ENCODE data around the gene CNTN2.

CNTN2 gene, protein sequence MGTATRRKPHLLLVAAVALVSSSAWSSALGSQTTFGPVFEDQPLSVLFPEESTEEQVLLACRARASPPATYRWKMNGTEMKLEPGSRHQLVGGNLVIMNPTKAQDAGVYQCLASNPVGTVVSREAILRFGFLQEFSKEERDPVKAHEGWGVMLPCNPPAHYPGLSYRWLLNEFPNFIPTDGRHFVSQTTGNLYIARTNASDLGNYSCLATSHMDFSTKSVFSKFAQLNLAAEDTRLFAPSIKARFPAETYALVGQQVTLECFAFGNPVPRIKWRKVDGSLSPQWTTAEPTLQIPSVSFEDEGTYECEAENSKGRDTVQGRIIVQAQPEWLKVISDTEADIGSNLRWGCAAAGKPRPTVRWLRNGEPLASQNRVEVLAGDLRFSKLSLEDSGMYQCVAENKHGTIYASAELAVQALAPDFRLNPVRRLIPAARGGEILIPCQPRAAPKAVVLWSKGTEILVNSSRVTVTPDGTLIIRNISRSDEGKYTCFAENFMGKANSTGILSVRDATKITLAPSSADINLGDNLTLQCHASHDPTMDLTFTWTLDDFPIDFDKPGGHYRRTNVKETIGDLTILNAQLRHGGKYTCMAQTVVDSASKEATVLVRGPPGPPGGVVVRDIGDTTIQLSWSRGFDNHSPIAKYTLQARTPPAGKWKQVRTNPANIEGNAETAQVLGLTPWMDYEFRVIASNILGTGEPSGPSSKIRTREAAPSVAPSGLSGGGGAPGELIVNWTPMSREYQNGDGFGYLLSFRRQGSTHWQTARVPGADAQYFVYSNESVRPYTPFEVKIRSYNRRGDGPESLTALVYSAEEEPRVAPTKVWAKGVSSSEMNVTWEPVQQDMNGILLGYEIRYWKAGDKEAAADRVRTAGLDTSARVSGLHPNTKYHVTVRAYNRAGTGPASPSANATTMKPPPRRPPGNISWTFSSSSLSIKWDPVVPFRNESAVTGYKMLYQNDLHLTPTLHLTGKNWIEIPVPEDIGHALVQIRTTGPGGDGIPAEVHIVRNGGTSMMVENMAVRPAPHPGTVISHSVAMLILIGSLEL

DNA sequence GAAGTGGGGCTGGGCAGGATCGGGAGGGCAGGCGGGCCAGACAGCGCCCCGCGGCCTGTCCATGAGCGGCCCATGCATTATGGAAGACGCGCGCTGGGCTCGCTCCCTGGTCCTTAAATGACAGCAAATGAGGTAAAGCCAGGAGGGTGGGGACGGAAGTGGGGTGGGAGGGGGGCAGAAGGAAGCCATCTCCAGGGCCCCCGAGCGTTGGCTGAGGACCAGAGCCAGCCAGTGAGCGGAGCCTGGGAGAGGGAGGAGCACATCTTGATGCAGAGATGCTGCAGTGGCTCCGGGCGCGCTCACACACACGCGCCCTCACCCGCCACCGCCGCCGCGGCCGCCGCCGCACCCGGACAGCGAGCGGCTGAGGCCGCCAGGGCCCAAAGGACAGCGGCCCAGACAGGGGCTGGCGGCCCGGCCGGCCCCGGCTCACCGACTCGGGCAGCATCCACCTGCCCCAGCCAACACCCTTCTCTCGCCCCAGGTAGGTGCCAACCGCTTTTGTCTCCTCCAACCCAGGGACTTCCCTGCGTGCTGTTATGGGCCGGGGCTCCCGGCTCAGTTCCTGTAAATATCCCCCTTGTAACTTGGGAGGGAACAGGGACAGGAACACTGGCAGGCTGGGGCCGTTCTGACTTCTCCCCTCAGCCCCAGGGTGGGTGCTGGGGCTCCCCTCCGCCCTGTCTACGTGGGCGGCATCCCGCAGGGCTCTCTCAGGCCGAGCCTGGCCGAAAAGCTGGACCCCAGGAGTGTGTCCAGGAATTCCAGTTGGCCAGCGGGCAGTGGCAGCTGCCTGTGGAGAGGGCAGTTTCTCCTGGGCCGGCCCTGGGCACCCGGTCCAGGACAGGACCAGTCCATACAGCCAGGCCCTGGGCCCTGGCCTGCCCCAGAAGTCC is at the start of gene CNTN2:
Gene CNTN2, plus strand, starts transcription at position 302 of the 896 bp plus-strand sequence. CDS start 9,974 bp downstream, outside the sequence.
- H2AFZ ChIP-seq (ENCODE audit: low read depth, low read length): peak within 1 kb of the TSS; percentile 51
- H3K4me3 ChIP-seq (ENCODE audit: low read length): peak within 1 kb of the TSS; percentile 41
- no peaks in the 10 kb centered on the region for H3K36me3 ChIP-seq (ENCODE audit: insufficient read depth, low read length)
- H3K9me3 ChIP-seq (ENCODE audit: low read length): no peaks in the 10 kb centered on the region
- peaks cover 6% of the 10 kb centered on the region for H3K4me1 ChIP-seq (ENCODE audit: insufficient read depth, low read length)
- H3K27me3 ChIP-seq (ENCODE audit: insufficient read depth, low read length): peaks cover 73% of the 10 kb centered on the region

GRCh38 chr1:204994086-204994862 is 48.7 kb upstream of the CNTN2 start:
- Histone ChIP-seq H2AFZ (ENCODE audit: low read depth, low read length) (no peak overlapping the region), H3K9me3 (ENCODE audit: low read length) (no peaks in the 10 kb centered on the region), H3K36me3 (ENCODE audit: insufficient read depth, low read length) (no peaks in the 10 kb centered on the region), H3K4me3 (ENCODE audit: low read length) (no peak overlapping the region), H3K27me3 (ENCODE audit: insufficient read depth, low read length) (peaks cover 4% of the 10 kb centered on the region), H3K4me1 (ENCODE audit: insufficient read depth, low read length) (peaks cover 16% of the 10 kb centered on the region)

- H3K4me1 ChIP-seq (ENCODE audit: insufficient read depth, low read length): no peaks in the 10 kb centered on the region
- H2AFZ ChIP-seq (ENCODE audit: low read depth, low read length): no peak overlapping the region
- H3K4me3 ChIP-seq (ENCODE audit: low read length): no peak overlapping the region
- no peaks in the 10 kb centered on the region for H3K36me3 ChIP-seq (ENCODE audit: insufficient read depth, low read length)
- no peaks in the 10 kb centered on the region for H3K9me3 ChIP-seq (ENCODE audit: low read length)
- peaks cover 13% of the 10 kb centered on the region for H3K27me3 ChIP-seq (ENCODE audit: insufficient read depth, low read length)
Observed at GRCh38 chr1:204996981-204997380, 46.0 kb upstream of the CNTN2 start.

DNA sequence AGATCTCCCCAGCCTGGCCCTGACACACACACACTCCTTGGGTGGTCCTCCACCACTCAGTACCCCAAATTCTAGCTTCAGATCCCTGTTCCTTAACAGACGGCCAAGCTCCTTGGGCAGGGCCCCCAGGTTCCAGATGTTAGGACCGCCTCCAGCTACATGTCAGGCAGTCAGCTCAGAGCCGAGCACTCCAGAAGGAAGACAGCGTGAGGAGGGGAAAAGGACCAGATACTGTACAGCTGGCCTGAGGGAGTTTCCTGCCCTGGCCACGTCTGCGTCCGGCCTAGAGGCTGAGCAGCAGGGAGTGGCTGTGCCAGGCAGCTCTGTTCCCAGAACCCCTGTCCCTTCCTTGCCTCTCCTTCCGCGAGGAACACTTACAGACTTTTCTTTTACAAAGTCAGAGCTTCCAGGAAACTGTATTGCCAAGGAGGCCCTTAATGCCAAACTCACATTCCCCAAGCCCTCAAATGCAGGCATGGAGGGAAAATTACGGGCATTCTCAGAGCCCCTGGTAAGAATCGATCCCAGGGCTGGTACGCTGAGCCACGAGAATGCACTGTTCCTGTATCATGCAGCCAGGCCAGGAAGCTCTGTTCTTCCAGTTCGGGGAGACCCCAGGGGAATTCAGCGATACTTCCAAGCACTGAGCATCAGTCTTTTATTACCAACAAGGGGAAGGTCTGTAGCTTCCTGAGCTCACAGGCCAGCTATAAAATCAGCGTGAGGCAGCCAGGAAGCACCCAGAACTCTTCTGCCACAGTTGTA is 45.2 kb upstream of the CNTN2 start:
- H3K36me3 ChIP-seq (ENCODE audit: insufficient read depth, low read length): no peaks in the 10 kb centered on the region
- no peaks in the 10 kb centered on the region for H3K9me3 ChIP-seq (ENCODE audit: low read length)
- H3K27me3 ChIP-seq (ENCODE audit: insufficient read depth, low read length): peaks cover 20% of the 10 kb centered on the region
- H2AFZ ChIP-seq (ENCODE audit: low read depth, low read length): no peak overlapping the region
- H3K4me1 ChIP-seq (ENCODE audit: insufficient read depth, low read length): peaks cover under 1% of the 10 kb centered on the region
- no peak overlapping the region for H3K4me3 ChIP-seq (ENCODE audit: low read length)

DNA sequence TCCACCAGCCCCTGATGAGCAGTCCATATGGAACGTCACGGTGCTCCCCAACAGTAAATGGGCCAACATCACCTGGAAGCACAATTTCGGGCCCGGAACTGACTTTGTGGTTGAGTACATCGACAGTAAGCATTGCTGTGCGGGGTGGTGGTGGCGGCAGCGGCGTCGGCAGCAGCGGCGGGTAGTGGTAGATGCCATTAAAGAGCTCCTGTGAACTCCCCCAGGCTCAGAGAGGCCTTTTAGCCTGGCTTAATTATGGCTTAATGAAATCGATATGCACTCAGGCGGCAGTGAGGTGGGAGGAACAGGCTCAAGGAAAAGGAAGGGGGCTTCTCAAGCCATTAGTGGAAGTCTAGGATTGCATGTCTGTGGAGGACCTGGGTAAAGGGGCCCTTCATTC is 41.9 kb upstream of the CNTN2 start:
- Histone ChIP-seq H3K27me3 (ENCODE audit: insufficient read depth, low read length) (peaks cover 41% of the 10 kb centered on the region), H3K36me3 (ENCODE audit: insufficient read depth, low read length) (no peaks in the 10 kb centered on the region), H3K4me3 (ENCODE audit: low read length) (no peak overlapping the region), H2AFZ (ENCODE audit: low read depth, low read length) (no peak overlapping the region), H3K4me1 (ENCODE audit: insufficient read depth, low read length) (peaks cover 3% of the 10 kb centered on the region), H3K9me3 (ENCODE audit: low read length) (no peaks in the 10 kb centered on the region)

DNA sequence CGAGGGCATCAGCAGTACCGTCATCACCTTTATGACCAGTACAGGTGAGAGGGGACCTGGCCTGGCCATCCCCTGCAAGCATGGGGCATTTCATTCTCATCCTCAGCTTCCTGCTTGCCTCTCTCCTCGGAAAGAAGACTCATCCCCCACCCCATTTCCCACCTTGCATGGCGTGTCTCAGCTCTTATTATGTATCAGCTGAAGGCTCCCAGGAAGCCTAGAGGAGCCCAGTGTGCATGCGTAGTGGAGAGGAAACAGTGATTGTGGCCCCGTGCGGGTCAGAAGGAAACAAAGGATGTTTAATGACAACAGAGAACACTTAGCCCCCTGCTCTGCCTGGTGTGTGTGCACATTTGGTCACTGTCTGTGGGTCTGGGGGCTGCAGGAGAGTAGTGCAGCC is 40.3 kb upstream of the CNTN2 start:
- Histone ChIP-seq H3K27me3 (ENCODE audit: insufficient read depth, low read length) (peaks cover 43% of the 10 kb centered on the region), H3K36me3 (ENCODE audit: insufficient read depth, low read length) (no peaks in the 10 kb centered on the region), H2AFZ (ENCODE audit: low read depth, low read length) (no peak overlapping the region), H3K9me3 (ENCODE audit: low read length) (no peaks in the 10 kb centered on the region), H3K4me3 (ENCODE audit: low read length) (no peak overlapping the region), H3K4me1 (ENCODE audit: insufficient read depth, low read length) (peaks cover 3% of the 10 kb centered on the region)

DNA sequence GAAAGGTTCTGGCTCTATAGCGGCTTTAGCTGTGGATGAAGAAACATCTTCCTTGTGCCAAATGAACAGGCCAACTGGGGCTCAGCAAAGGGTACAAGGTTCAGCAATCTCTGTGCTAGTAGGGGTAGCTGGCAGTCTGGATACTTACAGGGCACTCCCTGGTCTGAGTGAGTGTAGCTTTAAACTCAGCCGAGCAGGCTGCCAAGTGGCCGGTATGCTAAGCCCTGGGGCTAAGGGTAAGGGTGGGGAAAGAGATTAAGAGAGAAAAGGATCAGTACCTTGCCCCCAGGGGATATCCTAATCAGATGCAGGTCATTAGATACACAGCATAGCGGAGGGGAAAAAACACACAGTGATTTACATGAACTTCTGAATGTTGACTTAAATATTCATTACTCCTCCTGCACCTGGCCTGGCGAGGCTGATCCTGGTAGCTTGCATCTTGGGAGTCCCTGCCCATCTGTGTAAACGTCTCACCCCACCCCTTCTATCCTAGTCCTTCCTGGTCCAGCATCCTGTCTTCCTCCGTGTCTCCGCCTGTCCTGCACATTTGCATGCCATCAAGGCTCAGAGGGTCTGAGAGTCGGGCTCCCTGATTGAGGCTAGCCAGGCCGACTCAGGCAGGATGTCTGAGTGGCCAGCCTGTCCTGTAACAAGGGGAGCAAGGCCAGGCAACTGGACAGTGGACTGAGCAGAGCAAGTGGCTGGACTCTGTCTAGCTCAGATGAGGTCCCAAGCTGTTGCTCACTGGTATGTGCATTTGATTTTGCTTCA is 39.5 kb upstream of the CNTN2 start:
- Histone ChIP-seq H3K4me1 (ENCODE audit: insufficient read depth, low read length) (peaks cover 3% of the 10 kb centered on the region), H2AFZ (ENCODE audit: low read depth, low read length) (no peak overlapping the region), H3K4me3 (ENCODE audit: low read length) (no peak overlapping the region), H3K36me3 (ENCODE audit: insufficient read depth, low read length) (no peaks in the 10 kb centered on the region), H3K9me3 (ENCODE audit: low read length) (no peaks in the 10 kb centered on the region), H3K27me3 (ENCODE audit: insufficient read depth, low read length) (peaks cover 43% of the 10 kb centered on the region)

GRCh38 chr1:205004351-205004750 is 38.7 kb upstream of the CNTN2 start:
- H3K4me3 ChIP-seq (ENCODE audit: low read length): no peak overlapping the region
- no peaks in the 10 kb centered on the region for H3K36me3 ChIP-seq (ENCODE audit: insufficient read depth, low read length)
- peaks cover 46% of the 10 kb centered on the region for H3K27me3 ChIP-seq (ENCODE audit: insufficient read depth, low read length)
- no peak overlapping the region for H2AFZ ChIP-seq (ENCODE audit: low read depth, low read length)
- no peaks in the 10 kb centered on the region for H3K9me3 ChIP-seq (ENCODE audit: low read length)
- peaks cover 3% of the 10 kb centered on the region for H3K4me1 ChIP-seq (ENCODE audit: insufficient read depth, low read length)

DNA sequence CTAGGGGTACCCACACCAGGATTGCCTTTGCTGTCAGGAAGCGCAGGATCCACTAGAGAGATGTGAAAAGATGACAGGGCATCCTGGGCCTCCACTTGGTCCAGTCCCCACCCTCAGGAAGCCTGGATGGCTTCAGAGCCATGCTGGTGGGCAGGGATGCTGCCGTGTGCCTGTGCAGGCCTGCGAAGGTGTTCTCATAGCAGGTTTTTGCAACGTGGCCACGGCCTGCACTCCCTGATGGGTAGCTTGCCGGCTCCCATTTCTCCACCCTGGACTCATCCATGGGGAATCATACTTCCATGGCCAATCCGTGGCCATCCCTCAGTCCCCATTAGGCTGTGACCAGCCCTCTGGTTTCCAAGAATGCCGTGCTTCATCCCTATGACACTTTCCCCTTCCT is 34.1 kb upstream of the CNTN2 start:
- peaks cover 36% of the 10 kb centered on the region for H3K27me3 ChIP-seq (ENCODE audit: insufficient read depth, low read length)
- no peak overlapping the region for H2AFZ ChIP-seq (ENCODE audit: low read depth, low read length)
- peaks cover 5% of the 10 kb centered on the region for H3K4me1 ChIP-seq (ENCODE audit: insufficient read depth, low read length)
- H3K9me3 ChIP-seq (ENCODE audit: low read length): no peaks in the 10 kb centered on the region
- no peaks in the 10 kb centered on the region for H3K36me3 ChIP-seq (ENCODE audit: insufficient read depth, low read length)
- H3K4me3 ChIP-seq (ENCODE audit: low read length): no peak overlapping the region

DNA sequence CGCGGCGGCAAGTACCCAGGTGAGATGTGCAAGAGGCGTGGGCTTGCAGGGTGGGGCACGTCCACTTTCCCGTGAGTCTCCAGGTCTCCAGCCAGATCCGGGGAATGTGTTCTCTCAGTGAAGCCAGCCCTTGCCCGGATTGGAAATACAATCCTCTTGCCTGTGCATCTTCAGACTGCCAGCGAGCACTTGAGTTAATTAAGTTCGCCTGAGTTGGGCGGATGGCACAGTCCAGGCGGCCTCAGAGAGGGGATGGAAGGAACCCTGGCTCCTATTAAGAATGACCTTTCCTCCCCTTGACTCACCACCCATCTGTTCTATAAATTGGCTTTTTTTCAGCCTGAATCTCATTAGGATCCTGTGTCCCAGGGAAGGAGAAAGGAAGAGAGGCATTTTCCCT is 33.3 kb upstream of the CNTN2 start:
- Histone ChIP-seq H3K4me1 (ENCODE audit: insufficient read depth, low read length) (peaks cover 11% of the 10 kb centered on the region), H3K36me3 (ENCODE audit: insufficient read depth, low read length) (no peaks in the 10 kb centered on the region), H2AFZ (ENCODE audit: low read depth, low read length) (no peak overlapping the region), H3K9me3 (ENCODE audit: low read length) (no peaks in the 10 kb centered on the region), H3K4me3 (ENCODE audit: low read length) (no peak overlapping the region), H3K27me3 (ENCODE audit: insufficient read depth, low read length) (peaks cover 31% of the 10 kb centered on the region)

Data from neuron (in vitro differentiated cells).